Stomach (tissue), 4 donors: Measurements from ENCODE around the gene NAPB.

Experiments used
- POLR2AphosphoS5 ChIP-seq, 3 donors: sonication (generic); formaldehyde crosslinking; IDR thresholded peaks; one replicate each; pipeline ENCODE4 v1.6.1; 2016; ENCODE audit warnings: antibody characterized with exemption in 3 of 3
- TF ChIP-seq, protein P1 (sequence below), 7 experiments: fragments of 450-650 bp in 4 of 7; fragments of 200-600 bp in 3 of 7; sonication (generic) in 3 of 7; IDR thresholded peaks; one replicate each; pipeline ENCODE4 v1.5.1; 2016 to 2019; ENCODE audit warnings: antibody characterized with exemption in 7 of 7, control low read depth in 2 of 7, mild to moderate bottlenecking in 1 of 7

DNA sequence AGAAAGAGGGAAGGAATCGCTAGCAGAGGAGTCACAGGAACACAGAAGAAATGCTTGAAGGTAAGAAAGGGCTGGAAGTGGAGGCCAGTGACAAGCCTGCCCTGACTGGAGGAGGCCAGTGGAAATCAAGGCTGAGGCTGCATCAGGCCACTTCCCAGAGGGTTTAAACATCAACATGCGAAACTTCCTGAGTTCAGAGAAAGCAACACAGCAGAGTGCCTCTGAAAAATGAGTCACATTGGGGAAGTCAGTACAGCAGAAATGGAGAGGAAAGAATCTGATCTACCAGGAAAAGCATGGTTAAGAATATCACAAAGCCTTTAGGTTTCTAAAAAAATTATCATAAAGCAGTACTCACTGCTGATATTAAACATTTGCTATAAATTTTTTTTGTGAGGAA, 23.3 kb downstream of the NAPB start:
- no peak for TF ChIP-seq POLR2AphosphoS5 (IDR thresholded peaks at IDR 0.05)
- TF ChIP-seq, protein P1, sequence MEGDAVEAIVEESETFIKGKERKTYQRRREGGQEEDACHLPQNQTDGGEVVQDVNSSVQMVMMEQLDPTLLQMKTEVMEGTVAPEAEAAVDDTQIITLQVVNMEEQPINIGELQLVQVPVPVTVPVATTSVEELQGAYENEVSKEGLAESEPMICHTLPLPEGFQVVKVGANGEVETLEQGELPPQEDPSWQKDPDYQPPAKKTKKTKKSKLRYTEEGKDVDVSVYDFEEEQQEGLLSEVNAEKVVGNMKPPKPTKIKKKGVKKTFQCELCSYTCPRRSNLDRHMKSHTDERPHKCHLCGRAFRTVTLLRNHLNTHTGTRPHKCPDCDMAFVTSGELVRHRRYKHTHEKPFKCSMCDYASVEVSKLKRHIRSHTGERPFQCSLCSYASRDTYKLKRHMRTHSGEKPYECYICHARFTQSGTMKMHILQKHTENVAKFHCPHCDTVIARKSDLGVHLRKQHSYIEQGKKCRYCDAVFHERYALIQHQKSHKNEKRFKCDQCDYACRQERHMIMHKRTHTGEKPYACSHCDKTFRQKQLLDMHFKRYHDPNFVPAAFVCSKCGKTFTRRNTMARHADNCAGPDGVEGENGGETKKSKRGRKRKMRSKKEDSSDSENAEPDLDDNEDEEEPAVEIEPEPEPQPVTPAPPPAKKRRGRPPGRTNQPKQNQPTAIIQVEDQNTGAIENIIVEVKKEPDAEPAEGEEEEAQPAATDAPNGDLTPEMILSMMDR (IDR thresholded peaks at IDR 0.05), result no peak
